ENCODE data around the gene POFUT2.

- no peak for TF ChIP-seq POLR2AphosphoS5 (IDR thresholded peaks at IDR 0.05; ENCODE audit: low read depth, low read length)
- TF ChIP-seq, protein P1, sequence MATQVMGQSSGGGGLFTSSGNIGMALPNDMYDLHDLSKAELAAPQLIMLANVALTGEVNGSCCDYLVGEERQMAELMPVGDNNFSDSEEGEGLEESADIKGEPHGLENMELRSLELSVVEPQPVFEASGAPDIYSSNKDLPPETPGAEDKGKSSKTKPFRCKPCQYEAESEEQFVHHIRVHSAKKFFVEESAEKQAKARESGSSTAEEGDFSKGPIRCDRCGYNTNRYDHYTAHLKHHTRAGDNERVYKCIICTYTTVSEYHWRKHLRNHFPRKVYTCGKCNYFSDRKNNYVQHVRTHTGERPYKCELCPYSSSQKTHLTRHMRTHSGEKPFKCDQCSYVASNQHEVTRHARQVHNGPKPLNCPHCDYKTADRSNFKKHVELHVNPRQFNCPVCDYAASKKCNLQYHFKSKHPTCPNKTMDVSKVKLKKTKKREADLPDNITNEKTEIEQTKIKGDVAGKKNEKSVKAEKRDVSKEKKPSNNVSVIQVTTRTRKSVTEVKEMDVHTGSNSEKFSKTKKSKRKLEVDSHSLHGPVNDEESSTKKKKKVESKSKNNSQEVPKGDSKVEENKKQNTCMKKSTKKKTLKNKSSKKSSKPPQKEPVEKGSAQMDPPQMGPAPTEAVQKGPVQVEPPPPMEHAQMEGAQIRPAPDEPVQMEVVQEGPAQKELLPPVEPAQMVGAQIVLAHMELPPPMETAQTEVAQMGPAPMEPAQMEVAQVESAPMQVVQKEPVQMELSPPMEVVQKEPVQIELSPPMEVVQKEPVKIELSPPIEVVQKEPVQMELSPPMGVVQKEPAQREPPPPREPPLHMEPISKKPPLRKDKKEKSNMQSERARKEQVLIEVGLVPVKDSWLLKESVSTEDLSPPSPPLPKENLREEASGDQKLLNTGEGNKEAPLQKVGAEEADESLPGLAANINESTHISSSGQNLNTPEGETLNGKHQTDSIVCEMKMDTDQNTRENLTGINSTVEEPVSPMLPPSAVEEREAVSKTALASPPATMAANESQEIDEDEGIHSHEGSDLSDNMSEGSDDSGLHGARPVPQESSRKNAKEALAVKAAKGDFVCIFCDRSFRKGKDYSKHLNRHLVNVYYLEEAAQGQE (IDR thresholded peaks at IDR 0.05; ENCODE audit: insufficient read depth in 1 of 2, low read depth in 2 of 2, low read length in 2 of 2), result no peak
- TF ChIP-seq SIN3A (IDR thresholded peaks at IDR 0.05; ENCODE audit: borderline replicate concordance, insufficient read depth, low read length), result no peak
- TF ChIP-seq TAF1 (IDR thresholded peaks at IDR 0.05; ENCODE audit: borderline replicate concordance, insufficient read depth, low read length), result no peak
- TF ChIP-seq FOXP2 (optimal IDR thresholded peaks at IDR 0.05; ENCODE audit: borderline replicate concordance, extremely low read depth, extremely low read length, insufficient read depth), result no peak
Observed at GRCh38 chr21:45316871-45317397, 29.2 kb upstream of the POFUT2 start.

Data from PFSK-1 (cell line).